ENCODE data around the gene BPIFB6.

GRCh38 chr20:33017542-33017941 lies 13.9 kb upstream of the BPIFB6 start:
- TF ChIP-seq GATA2 (IDR thresholded peaks at IDR 0.05; ENCODE audit: low read depth, low read length): no peak
- no peak for TF ChIP-seq GATA3 (IDR thresholded peaks at IDR 0.05; ENCODE audit: low read depth, low read length)

Data from SH-SY5Y (cell line).